ENCODE results near the gene IREB2.
A peak's percentile ranks its signal among the peaks of the same experiment; 100 is the strongest.
"Not testable (repeated sequence)": the region's sequence is repeated elsewhere in the genome, so short reads cannot be mapped to it uniquely, and the experiment has no call there.

IREB2 gene

DNA sequence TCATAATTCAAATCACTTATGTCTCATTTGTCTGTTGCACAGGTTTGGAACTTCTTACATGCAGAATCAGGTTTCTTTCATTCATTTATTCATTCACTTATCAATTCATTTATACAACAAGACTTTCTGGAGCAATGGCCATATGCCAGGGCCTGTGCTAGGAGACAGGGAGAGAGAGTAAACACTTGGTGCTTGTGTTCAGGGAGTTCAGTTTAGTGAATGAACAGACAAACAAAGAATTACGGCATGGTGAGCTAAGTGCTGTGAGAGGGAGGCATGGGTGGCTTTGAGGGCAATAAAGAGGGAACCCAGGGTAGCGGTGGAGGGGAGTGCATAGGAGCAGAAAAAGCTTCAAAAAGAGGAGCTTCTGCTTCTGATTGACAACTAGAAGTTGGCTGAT is 8.5 kb upstream of the IREB2 start:
- WGBS (ENCODE audit: insufficient coverage), result 100% methylated on average over 2 of the region's 2 CpGs
- no peak for DNase-seq
- H3K9me3 ChIP-seq (ENCODE audit: control extremely low read depth in 1 of 5, control insufficient read depth in 4 of 5, insufficient read depth in 2 of 5, low read depth in 1 of 5, low read length in 4 of 5), result peaks cover 0 to 5% (median 0%) of the 10 kb centered on the region in 5 experiments
- no peaks in the 10 kb centered on the region for H3K36me3 ChIP-seq (ENCODE audit: control insufficient read depth in 4 of 4, insufficient read depth in 4 of 4, low read length in 3 of 4)
- POLR2A ChIA-PET, result no interaction called here
- no peaks in the 10 kb centered on the region for H3K27me3 ChIP-seq (replicated peaks in 2 of 5; ENCODE audit: control insufficient read depth in 4 of 5, insufficient read depth in 5 of 5, low read length in 4 of 5)
- H3K27ac ChIP-seq (ENCODE audit: insufficient read depth in 1 of 2, low read depth in 1 of 2, low read length in 2 of 2, poor library complexity in 1 of 2, severe bottlenecking in 2 of 2), result no peak overlapping the region
- peaks cover 11 to 45% (median 33%) of the 10 kb centered on the region in 4 experiments for H3K4me1 ChIP-seq (ENCODE audit: control extremely low read depth in 1 of 4, control insufficient read depth in 4 of 4, insufficient read depth in 4 of 4, low read length in 3 of 4)
- H3K4me3 ChIP-seq (ENCODE audit: control insufficient read depth in 1 of 7, extremely low read depth in 1 of 7, insufficient read depth in 4 of 7, low read depth in 2 of 7, low read length in 6 of 7), result no peak overlapping the region
- CTCF ChIA-PET, result interaction anchor here (4.3 kb wide), 1 partner anchor 8 kb away, joined by 29 read pairs; the partner anchor contains the start of gene IREB2

DNA sequence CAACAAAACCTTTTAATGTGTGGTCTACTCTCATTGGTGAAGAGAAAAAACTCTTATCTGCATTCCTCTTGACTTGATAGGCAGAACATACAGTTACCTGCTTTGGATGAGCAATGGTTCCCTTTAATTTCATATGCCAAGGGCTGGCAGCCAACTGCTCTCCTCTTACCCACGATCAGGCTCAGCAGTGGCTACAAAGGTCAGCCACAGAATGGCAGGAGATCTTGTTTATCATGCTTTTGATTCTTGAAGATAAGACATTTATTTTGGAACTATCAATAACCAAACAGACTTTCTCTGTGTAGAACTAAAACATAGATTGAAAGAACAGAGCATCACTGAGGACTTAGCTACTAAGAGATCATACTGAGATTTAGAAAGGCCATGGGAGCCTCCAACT is 6.1 kb upstream of the IREB2 start:
- Histone ChIP-seq H3K36me3 (ENCODE audit: control insufficient read depth in 4 of 4, insufficient read depth in 4 of 4, low read length in 3 of 4) (no peaks in the 10 kb centered on the region), H3K27me3 (replicated peaks in 2 of 5; ENCODE audit: control insufficient read depth in 4 of 5, insufficient read depth in 5 of 5, low read length in 4 of 5) (no peaks in the 10 kb centered on the region), H3K4me1 (ENCODE audit: control extremely low read depth in 1 of 4, control insufficient read depth in 4 of 4, insufficient read depth in 4 of 4, low read length in 3 of 4) (peaks cover 2 to 22% (median 13%) of the 10 kb centered on the region in 4 experiments), H3K4me3 (ENCODE audit: control insufficient read depth in 1 of 7, extremely low read depth in 1 of 7, insufficient read depth in 4 of 7, low read depth in 2 of 7, low read length in 6 of 7) (no peak overlapping the region), H3K27ac (ENCODE audit: insufficient read depth in 1 of 2, low read depth in 1 of 2, low read length in 2 of 2, poor library complexity in 1 of 2, severe bottlenecking in 2 of 2) (no peak overlapping the region), H3K9me3 (ENCODE audit: control extremely low read depth in 1 of 5, control insufficient read depth in 4 of 5, insufficient read depth in 2 of 5, low read depth in 1 of 5, low read length in 4 of 5) (peaks cover 0 to 5% (median 0%) of the 10 kb centered on the region in 5 experiments)
- WGBS (ENCODE audit: insufficient coverage), result no CpG with 5 or more reads among the region's 1 CpG
- ChIA-PET POLR2A (no interaction called here), CTCF (interaction anchor here (0.7 kb wide), 1 partner anchor 1228 kb away, joined by 4 read pairs; no protein-coding TSS in a partner anchor)
- DNase-seq, result no peak

DNA sequence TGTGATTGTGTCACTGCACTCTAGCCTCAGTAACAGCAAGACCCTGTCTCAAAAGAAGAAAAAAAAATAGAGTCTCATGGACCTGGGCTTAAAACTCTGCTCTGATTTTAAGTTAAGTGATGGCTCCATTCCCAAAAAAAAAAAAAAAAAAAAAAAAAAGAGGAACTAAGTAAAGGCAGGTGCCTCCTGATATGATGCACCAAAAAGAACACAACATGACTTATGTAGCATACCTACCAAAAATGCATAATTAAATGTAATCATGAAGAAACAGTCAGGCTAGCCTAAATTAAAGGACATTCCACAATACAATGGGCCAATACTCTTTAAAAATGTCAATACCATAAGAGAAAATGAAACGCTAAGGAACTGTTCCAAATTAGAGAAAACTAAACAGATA is 5.4 kb upstream of the IREB2 start:
- WGBS (ENCODE audit: insufficient coverage), result no CpG with 5 or more reads among the region's 1 CpG
- peak in 2 of 3 donors; percentile 44 to 58 for DNase-seq
- H3K4me1 ChIP-seq (ENCODE audit: control extremely low read depth in 1 of 4, control insufficient read depth in 4 of 4, insufficient read depth in 4 of 4, low read length in 3 of 4), result peaks cover 0 to 22% (median 18%) of the 10 kb centered on the region in 4 experiments
- H3K4me3 ChIP-seq (ENCODE audit: control insufficient read depth in 1 of 7, extremely low read depth in 1 of 7, insufficient read depth in 4 of 7, low read depth in 2 of 7, low read length in 6 of 7), result no peak overlapping the region
- H3K27ac ChIP-seq (ENCODE audit: insufficient read depth in 1 of 2, low read depth in 1 of 2, low read length in 2 of 2, poor library complexity in 1 of 2, severe bottlenecking in 2 of 2), result no peak overlapping the region
- H3K27me3 ChIP-seq (replicated peaks in 2 of 5; ENCODE audit: control insufficient read depth in 4 of 5, insufficient read depth in 5 of 5, low read length in 4 of 5), result no peaks in the 10 kb centered on the region
- no peaks in the 10 kb centered on the region for H3K36me3 ChIP-seq (ENCODE audit: control insufficient read depth in 4 of 4, insufficient read depth in 4 of 4, low read length in 3 of 4)
- H3K9me3 ChIP-seq (ENCODE audit: control extremely low read depth in 1 of 5, control insufficient read depth in 4 of 5, insufficient read depth in 2 of 5, low read depth in 1 of 5, low read length in 4 of 5), result peaks cover 0 to 5% (median 0%) of the 10 kb centered on the region in 5 experiments
- CTCF ChIA-PET, result interaction anchor here (0.7 kb wide), 1 partner anchor 1229 kb away, joined by 4 read pairs; no protein-coding TSS in a partner anchor
- POLR2A ChIA-PET, result no interaction called here

DNA sequence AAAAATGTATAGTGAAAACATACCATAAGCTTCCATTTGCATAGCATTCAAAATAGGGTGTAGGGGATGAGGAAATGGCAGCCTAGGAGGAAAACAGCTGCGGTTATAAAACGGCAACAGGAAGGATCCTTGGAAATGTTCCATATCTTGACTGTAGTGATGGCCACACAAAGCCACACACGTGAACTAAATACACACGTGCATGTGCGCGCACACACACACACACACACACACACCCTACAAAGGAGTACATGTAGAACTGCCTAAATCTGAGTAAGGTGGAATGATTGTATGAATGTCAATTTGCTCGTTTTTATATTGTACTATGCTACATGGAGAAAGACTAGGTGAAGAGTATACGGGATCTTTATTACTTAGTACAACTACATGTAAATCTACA is 3.9 kb upstream of the IREB2 start:
- DNase-seq, result peak in 1 of 3 donors; percentile 64
- CTCF ChIA-PET, result interaction anchor here (0.9 kb wide), 1 partner anchor 10 kb away, joined by 4 read pairs; no protein-coding TSS in a partner anchor
- Histone ChIP-seq H3K27ac (ENCODE audit: insufficient read depth in 1 of 2, low read depth in 1 of 2, low read length in 2 of 2, poor library complexity in 1 of 2, severe bottlenecking in 2 of 2) (no peak overlapping the region), H3K36me3 (ENCODE audit: control insufficient read depth in 4 of 4, insufficient read depth in 4 of 4, low read length in 3 of 4) (no peaks in the 10 kb centered on the region), H3K9me3 (ENCODE audit: control extremely low read depth in 1 of 5, control insufficient read depth in 4 of 5, insufficient read depth in 2 of 5, low read depth in 1 of 5, low read length in 4 of 5) (peaks cover 0 to 5% (median 0%) of the 10 kb centered on the region in 5 experiments), H3K4me1 (ENCODE audit: control extremely low read depth in 1 of 4, control insufficient read depth in 4 of 4, insufficient read depth in 4 of 4, low read length in 3 of 4) (peaks cover 1 to 17% (median 14%) of the 10 kb centered on the region in 4 experiments), H3K27me3 (replicated peaks in 2 of 5; ENCODE audit: control insufficient read depth in 4 of 5, insufficient read depth in 5 of 5, low read length in 4 of 5) (no peaks in the 10 kb centered on the region), H3K4me3 (ENCODE audit: control insufficient read depth in 1 of 7, extremely low read depth in 1 of 7, insufficient read depth in 4 of 7, low read depth in 2 of 7, low read length in 6 of 7) (peak overlapping the region in 1 of 7 experiments; percentile 17)
- WGBS (ENCODE audit: insufficient coverage), result no CpG with 5 or more reads among the region's 8 CpGs
- POLR2A ChIA-PET, result interaction anchor here (0.6 kb wide), 1 partner anchor 18 kb away, joined by 7 read pairs; no protein-coding TSS in a partner anchor

DNA sequence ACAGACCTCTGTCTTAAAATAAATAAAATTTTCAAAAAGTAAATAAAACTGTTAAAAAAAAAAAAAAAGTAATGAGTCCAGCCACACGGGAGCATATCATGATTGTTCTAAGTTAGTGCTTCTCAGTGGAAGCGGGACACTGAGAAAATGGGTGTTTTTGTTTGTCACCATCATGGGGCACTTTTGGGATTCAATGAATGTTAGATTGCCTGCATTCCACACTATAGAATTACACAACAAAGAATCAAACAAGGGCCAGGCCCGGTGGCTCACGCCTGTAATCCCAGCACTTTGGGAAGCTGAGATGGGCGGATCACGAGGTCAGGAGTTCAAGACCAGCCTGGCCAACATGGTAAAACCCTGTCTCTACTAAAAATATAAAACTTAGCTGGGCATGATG is 3.3 kb upstream of the IREB2 start:
- CTCF ChIA-PET; H3K36me3 ChIP-seq (ENCODE audit: control insufficient read depth in 4 of 4, insufficient read depth in 4 of 4, low read length in 3 of 4); H3K9me3 ChIP-seq (ENCODE audit: control extremely low read depth in 1 of 5, control insufficient read depth in 4 of 5, insufficient read depth in 2 of 5, low read depth in 1 of 5, low read length in 4 of 5); POLR2A ChIA-PET; H3K27me3 ChIP-seq (replicated peaks in 2 of 5; ENCODE audit: control insufficient read depth in 4 of 5, insufficient read depth in 5 of 5, low read length in 4 of 5); H3K4me3 ChIP-seq (ENCODE audit: control insufficient read depth in 1 of 7, extremely low read depth in 1 of 7, insufficient read depth in 4 of 7, low read depth in 2 of 7, low read length in 6 of 7); DNase-seq; H3K27ac ChIP-seq (ENCODE audit: insufficient read depth in 1 of 2, low read depth in 1 of 2, low read length in 2 of 2, poor library complexity in 1 of 2, severe bottlenecking in 2 of 2): not testable (repeated sequence)
- WGBS (ENCODE audit: insufficient coverage), result 100% methylated on average over 5 of the region's 6 CpGs
- peaks cover 7 to 23% (median 17%) of the 10 kb centered on the region in 4 experiments for H3K4me1 ChIP-seq (ENCODE audit: control extremely low read depth in 1 of 4, control insufficient read depth in 4 of 4, insufficient read depth in 4 of 4, low read length in 3 of 4)

DNA sequence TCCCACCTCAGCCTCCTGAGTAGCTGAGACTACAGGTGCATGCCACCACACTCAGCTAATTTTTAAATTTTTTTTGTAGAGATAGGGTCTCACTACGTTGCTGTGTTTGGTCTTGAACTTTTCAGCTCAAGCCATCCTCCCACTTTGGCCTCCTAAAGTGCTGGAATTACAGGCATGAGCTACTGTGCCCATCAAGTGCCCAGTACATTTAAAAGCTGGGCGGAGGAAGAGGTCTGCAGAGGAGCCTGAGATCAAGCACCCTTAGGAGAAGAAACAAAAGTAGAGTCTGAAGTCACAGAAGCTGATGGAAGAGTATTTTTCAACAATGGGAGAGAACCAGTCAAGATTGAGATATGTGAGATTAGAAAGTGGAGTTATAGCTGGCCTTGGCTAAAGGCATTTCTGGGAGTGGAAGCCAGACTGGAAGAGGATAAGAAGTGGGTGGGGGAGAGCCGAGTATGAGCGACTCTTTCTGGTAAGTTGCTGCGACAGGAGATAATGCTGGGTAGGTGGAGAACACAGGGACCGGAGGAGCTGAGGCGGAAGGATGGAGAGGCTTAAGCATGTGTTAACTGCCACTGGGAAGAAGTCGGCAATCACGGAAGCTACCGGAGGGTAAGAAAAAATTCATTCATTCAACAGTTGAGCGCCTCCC is 782 bp upstream of the IREB2 start:
- CTCF ChIA-PET, result interaction anchor here (0.6 to 4.3 kb wide), 5 partner anchors 9 to 684 kb away, joined by 3 to 29 read pairs (median 4); no protein-coding TSS in a partner anchor
- Histone ChIP-seq H3K4me3 (ENCODE audit: control insufficient read depth in 1 of 7, extremely low read depth in 1 of 7, insufficient read depth in 4 of 7, low read depth in 2 of 7, low read length in 6 of 7) (peak overlapping the region; percentile 41 to 96 (median 93)), H3K9me3 (ENCODE audit: control extremely low read depth in 1 of 5, control insufficient read depth in 4 of 5, insufficient read depth in 2 of 5, low read depth in 1 of 5, low read length in 4 of 5) (peaks cover 0 to 2% (median 0%) of the 10 kb centered on the region in 5 experiments), H3K27ac (ENCODE audit: insufficient read depth in 1 of 2, low read depth in 1 of 2, low read length in 2 of 2, poor library complexity in 1 of 2, severe bottlenecking in 2 of 2) (peak overlapping the region; percentile 83 to 99), H3K27me3 (replicated peaks in 2 of 5; ENCODE audit: control insufficient read depth in 4 of 5, insufficient read depth in 5 of 5, low read length in 4 of 5) (no peaks in the 10 kb centered on the region), H3K4me1 (ENCODE audit: control extremely low read depth in 1 of 4, control insufficient read depth in 4 of 4, insufficient read depth in 4 of 4, low read length in 3 of 4) (peaks cover 8 to 34% (median 24%) of the 10 kb centered on the region in 4 experiments), H3K36me3 (ENCODE audit: control insufficient read depth in 4 of 4, insufficient read depth in 4 of 4, low read length in 3 of 4) (peaks cover 2 to 19% (median 9%) of the 10 kb centered on the region in 4 experiments)
- DNase-seq, result peak in 1 of 3 donors; percentile 37
- 10% methylated on average over 10 of the region's 11 CpGs for WGBS (ENCODE audit: insufficient coverage)
- POLR2A ChIA-PET, result interaction anchor here (0.8 to 0.9 kb wide), 2 partner anchors 12 kb away, joined by 3 read pairs; no protein-coding TSS in a partner anchor

Data from common myeloid progenitor, CD34-positive (primary cell).